AG10803 (cell line): ENCODE data around the gene CAP1.

ENCODE experiments used
- DNase-seq: peaks from one replicate; pipeline ENCODE4 v3.0.0; 2010; ENCODE audit warnings: low read depth
- H3K4me3 ChIP-seq: 2 replicates; pipeline ENCODE4 v1.5.1; 2011; ENCODE audit warnings: mild to moderate bottlenecking, low read length, control low read depth
- TF ChIP-seq, protein P1 (sequence below): conservative IDR thresholded peaks from 2 replicates; pipeline ENCODE4 v1.5.1; 2011; ENCODE audit warnings: mild to moderate bottlenecking, low read length, control low read depth, inconsistent platforms

CAP1 gene

DNA sequence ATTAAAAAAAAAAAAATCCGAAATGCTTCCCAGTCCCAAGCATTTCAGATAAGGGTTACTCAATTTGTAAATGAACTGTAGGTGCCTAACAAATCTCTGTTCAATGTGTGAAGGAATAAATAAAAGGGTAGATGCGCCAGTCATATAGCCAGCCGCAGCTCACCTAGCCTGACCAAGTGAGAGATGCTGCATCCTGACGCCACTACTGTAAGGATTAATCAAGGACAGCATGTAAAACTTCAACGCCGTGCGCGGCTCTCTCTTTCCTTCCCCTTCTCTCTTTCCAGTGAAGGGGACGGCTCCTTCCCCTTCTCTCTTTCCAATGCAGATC lies 56.1 kb downstream of the CAP1 start:
- H3K4me3 ChIP-seq: peak overlapping the region; percentile 81
- TF ChIP-seq, protein P1, sequence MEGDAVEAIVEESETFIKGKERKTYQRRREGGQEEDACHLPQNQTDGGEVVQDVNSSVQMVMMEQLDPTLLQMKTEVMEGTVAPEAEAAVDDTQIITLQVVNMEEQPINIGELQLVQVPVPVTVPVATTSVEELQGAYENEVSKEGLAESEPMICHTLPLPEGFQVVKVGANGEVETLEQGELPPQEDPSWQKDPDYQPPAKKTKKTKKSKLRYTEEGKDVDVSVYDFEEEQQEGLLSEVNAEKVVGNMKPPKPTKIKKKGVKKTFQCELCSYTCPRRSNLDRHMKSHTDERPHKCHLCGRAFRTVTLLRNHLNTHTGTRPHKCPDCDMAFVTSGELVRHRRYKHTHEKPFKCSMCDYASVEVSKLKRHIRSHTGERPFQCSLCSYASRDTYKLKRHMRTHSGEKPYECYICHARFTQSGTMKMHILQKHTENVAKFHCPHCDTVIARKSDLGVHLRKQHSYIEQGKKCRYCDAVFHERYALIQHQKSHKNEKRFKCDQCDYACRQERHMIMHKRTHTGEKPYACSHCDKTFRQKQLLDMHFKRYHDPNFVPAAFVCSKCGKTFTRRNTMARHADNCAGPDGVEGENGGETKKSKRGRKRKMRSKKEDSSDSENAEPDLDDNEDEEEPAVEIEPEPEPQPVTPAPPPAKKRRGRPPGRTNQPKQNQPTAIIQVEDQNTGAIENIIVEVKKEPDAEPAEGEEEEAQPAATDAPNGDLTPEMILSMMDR: no peak
- no peak for DNase-seq

DNA sequence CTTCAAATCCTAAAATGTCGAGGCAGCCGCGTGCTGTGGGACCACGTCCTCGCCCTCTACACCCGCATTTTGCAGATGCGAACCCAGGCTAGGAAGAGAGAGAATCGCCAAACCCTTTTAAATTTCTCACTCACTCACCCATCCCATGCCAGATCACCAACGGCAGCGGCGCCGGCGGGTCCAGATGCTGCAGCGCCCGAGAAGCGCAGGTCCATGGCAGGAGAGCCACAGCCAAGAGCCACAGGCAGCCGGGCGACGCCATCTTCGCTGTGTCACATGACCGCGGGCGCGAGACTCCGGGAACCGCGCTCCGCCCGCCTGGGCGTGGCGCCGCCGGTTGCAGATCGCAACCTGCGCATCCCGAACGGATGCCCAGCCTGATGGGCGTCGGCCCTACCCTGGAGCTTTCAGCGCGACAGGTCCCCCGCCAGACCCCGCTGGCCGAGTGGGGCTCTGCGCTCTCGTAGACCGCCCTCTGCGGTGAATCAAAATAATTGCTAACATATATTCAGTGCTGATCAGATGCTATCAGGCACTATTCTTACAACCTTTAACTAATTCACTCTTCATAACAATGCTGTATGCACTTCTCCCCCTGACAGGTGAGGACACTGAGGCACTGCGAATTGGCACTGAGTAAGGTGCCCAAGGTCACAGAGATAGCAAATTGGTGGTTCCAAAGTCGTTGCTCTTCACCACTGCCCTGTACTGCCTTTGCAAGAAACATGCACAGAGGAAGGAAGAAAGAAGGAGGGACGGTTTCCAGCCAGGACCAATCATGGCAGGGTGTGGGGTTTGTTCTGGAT lies 56.7 kb downstream of the CAP1 start, which contains the start of gene PPT1:
Gene PPT1 (minus strand): TSS at position 276 of the 806 bp plus-strand sequence. CDS start 14 bp downstream, at position 262.
- DNase-seq: peak; percentile 55
- peak within 1 kb of the TSS; percentile 81 for H3K4me3 ChIP-seq
- TF ChIP-seq, protein P1: peak; percentile 27

DNA sequence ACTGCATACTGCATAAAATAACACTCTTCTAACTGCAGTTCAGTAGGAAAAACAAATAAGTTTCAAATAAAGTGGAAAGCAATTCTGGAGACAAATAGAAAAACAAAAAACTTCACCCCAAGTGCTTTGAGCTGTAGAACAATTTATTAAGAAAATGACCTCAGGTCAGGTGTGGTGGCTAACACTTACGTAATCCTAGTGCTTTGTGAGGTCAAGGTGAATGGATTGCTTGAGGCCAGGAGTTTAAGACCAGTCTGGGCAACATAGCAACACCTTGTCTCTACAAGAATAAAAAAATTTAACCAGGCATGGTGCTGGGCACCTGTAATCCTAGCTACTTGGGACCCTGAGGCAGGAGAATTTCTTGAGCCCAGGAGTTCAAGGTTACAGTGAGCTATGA lies 61.5 kb downstream of the CAP1 start:
- TF ChIP-seq, protein P1: no peak
- H3K4me3 ChIP-seq: no peak overlapping the region
- DNase-seq: no peak

DNA sequence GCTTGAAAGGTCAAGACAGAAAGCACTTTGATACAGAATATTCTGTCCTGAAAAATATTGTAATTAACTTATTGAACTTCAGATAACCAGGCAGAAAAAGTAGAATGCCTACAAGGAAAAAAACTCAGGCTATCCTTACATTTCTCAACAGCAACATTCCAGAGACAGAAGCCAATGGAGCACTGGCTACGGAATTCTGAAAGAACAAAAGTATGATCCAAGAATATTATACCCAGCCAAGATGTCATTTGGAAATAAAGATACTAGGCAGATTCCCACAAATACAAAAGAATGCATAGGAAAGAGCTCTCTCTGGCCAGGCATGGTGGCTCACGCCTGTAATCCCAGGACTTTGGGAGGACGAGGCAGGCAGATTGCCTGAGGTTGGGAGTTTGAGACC lies 62.4 kb downstream of the CAP1 start:
- TF ChIP-seq, protein P1: no peak
- H3K4me3 ChIP-seq: no peak overlapping the region
- no peak for DNase-seq

DNA sequence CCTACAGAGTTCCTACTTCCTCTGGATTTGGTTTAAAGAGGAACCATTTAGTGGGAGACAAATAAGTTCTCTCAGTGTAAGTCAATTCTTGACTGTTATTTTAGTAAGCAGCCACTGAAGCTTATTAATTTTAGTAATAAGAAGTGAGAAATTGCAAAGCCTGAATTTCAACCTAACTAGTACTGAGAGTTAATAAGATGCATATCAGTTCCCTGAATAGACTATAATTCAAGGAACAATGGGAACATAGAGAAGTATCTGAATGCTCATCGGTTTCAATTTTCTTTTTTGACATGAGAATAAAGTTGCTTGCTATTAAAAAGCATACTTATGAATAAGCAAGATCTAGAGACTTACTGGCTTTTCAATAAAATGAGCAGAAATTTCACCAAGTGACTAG lies 64.5 kb downstream of the CAP1 start:
- DNase-seq: no peak
- TF ChIP-seq, protein P1: no peak
- no peak overlapping the region for H3K4me3 ChIP-seq

DNA sequence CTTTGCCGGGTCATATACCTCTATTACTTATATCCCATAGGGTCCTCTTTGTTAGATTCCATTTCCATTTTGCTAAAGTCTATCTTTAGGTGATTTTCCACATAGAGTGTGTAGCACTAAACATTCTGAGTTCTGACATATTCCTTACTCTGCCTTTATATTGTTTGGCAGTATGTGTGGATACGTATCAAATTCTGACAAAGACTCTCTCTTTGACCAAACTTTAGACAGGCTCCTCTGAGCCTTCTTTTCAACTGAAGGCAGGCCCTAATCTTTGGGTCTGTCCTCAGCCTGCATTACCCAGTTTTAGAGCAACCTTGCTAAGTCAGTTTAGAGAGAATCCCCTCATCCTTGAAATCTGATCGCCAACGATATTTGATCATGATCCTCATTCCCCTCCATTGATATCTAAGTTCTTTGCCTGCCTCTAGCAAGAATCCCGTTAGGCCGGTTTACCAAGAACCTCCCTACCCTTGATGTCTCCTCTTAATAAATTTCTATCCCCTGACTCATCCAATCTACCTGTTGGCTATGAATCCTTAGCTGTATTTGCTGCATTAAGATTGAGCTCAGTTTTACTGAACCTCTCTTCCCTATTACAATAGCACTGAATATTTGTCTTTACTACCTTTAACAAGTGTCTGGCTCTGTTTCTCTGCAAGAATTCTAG lies 66.9 kb downstream of the CAP1 start:
- no peak for DNase-seq
- TF ChIP-seq, protein P1: no peak
- H3K4me3 ChIP-seq: no peak overlapping the region

DNA sequence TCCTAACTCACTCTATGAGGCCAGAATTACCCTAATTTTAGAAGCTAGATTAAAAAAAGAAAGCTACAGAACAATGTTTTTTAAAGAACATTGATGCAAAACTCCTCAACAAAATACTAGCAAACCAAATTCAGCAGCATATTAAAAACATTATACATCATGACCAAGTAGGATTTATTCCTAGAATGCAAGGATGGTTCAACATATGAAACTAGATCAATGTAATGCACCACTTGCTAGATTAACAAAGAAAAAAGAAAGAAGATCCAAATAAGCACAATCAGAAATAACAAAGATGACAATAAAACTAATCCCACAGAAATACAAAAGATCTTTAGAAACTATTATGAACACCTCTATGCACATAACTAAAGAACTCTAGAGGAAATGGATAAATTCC lies 69.9 kb downstream of the CAP1 start:
- no peak for DNase-seq
- H3K4me3 ChIP-seq: no peak overlapping the region
- TF ChIP-seq, protein P1: no peak
